HG03135 (cell line): ENCODE data around the gene SGO1.
"Not testable (repeated sequence)": the region's sequence is repeated elsewhere in the genome, so short reads cannot be mapped to it uniquely, and the experiment has no call there.

ENCODE experiments used
- ATAC-seq: cut with Tn5 transposase; IDR thresholded peaks from one replicate; pipeline ENCODE4 v1.9.1; 2021; ENCODE audit warnings: mild to moderate bottlenecking, moderate library complexity; ENCODE audit not compliant: unreplicated experiment

Gene SGO1

GRCh38 chr3:20185679-20186599 lies at the start of gene SGO1:
Gene SGO1 (minus strand): TSS chr3:20186206. CDS start chr3:20184027, 2,179 bp downstream.
- ATAC-seq = peak; percentile 97

GRCh38 chr3:20235796-20236195 lies 49.8 kb upstream of the SGO1 start:
- ATAC-seq = no peak

GRCh38 chr3:20232906-20233780 lies 47.1 kb upstream of the SGO1 start:
- no peak for ATAC-seq

GRCh38 chr3:20230954-20231353 lies 44.9 kb upstream of the SGO1 start:
- ATAC-seq = no peak

GRCh38 chr3:20225769-20226168 lies 39.8 kb upstream of the SGO1 start:
- ATAC-seq = no peak

- ATAC-seq = no peak
Measured at GRCh38 chr3:20222274-20222673, 36.3 kb upstream of the SGO1 start.

GRCh38 chr3:20218215-20218614 lies 32.2 kb upstream of the SGO1 start:
- ATAC-seq = no peak

GRCh38 chr3:20215636-20216035 lies 29.6 kb upstream of the SGO1 start:
- ATAC-seq = no peak

GRCh38 chr3:20213491-20213890 lies 27.5 kb upstream of the SGO1 start:
- ATAC-seq = not testable (repeated sequence)

- ATAC-seq = not testable (repeated sequence)
Measured at GRCh38 chr3:20207945-20208344, 21.9 kb upstream of the SGO1 start.

GRCh38 chr3:20205898-20206297 lies 19.9 kb upstream of the SGO1 start:
- not testable (repeated sequence) for ATAC-seq

- ATAC-seq = no peak
Measured at GRCh38 chr3:20201143-20201542, 15.1 kb upstream of the SGO1 start.

GRCh38 chr3:20197775-20198174 lies 11.8 kb upstream of the SGO1 start:
- ATAC-seq = no peak

- ATAC-seq = peak; percentile 67
Measured at GRCh38 chr3:20194793-20195460, 8.9 kb upstream of the SGO1 start.

GRCh38 chr3:20190991-20191390 lies 5.0 kb upstream of the SGO1 start:
- ATAC-seq = no peak

- peak; percentile 10 for ATAC-seq
Measured at GRCh38 chr3:20186600-20187004, 596 bp upstream of the SGO1 start.

GRCh38 chr3:20185331-20185678 lies 701 bp downstream of the SGO1 start:
- peak; percentile 17 for ATAC-seq

- ATAC-seq = no peak
Measured at GRCh38 chr3:20182206-20182605, 3.8 kb downstream of the SGO1 start.

- ATAC-seq = no peak
Measured at GRCh38 chr3:20181276-20181675, 4.7 kb downstream of the SGO1 start.

- no peak for ATAC-seq
Measured at GRCh38 chr3:20173844-20174410, 12.1 kb downstream of the SGO1 start.

- ATAC-seq = no peak
Measured at GRCh38 chr3:20161714-20162113, 24.3 kb downstream of the SGO1 start.
